Adrenal gland (tissue), 12 donors: ENCODE measurements around the gene C10orf143. TPM values are rescaled to one million over a fixed set of nuclear protein-coding genes. Genes with fewer than 3 reads are reported as not detected.

Experiments
- DNase-seq, 7 donors: peaks; one replicate each; pipeline ENCODE4 v3.0.0-alpha.2; 2019 to 2020
- H3K27ac ChIP-seq, 5 donors: fragments of 200-600 bp; sonication (generic) in 4 of 5; 1 replicate in 3 of 5; 2 replicates in 2 of 5; pipeline versions ENCODE4 v1.5.1 to v1.8.0; 2016 to 2020; ENCODE audit warnings: mild to moderate bottlenecking in 1 of 5
- H3K27me3 ChIP-seq: fragments of 200-600 bp; 2 replicates; pipeline ENCODE4 v1.8.0; 2021
- H3K36me3 ChIP-seq, 2 donors: fragments of 200-600 bp; replicated peaks in 1 of 2; 1 replicate in 1 of 2; 2 replicates in 1 of 2; pipeline versions ENCODE4 v1.5.1 to v1.8.0; 2018 to 2022
- H3K4me1 ChIP-seq, 2 donors: fragments of 200-600 bp; replicated peaks in 1 of 2; 1 replicate in 1 of 2; 2 replicates in 1 of 2; pipeline versions ENCODE4 v1.5.1 to v1.8.0; 2018 to 2021
- H3K4me3 ChIP-seq, 4 donors: fragments of 200-600 bp; sonication (generic) in 3 of 4; one replicate each; pipeline ENCODE4 v1.5.1; 2016 to 2018
- H3K9me3 ChIP-seq, 3 donors: fragments of 200-600 bp; sonication (generic) in 1 of 3; replicated peaks in 1 of 3; 1 replicate in 2 of 3; 2 replicates in 1 of 3; pipeline versions ENCODE4 v1.5.1 to v1.8.0; 2016 to 2021
- CTCF ChIP-seq, 6 experiments: fragments of 450-650 bp in 4 of 6; fragments of 200-600 bp in 2 of 6; sonication (generic) in 1 of 6; IDR thresholded peaks; 1 replicate in 5 of 6; 2 replicates in 1 of 6; pipeline versions ENCODE4 v1.5.1 to v1.8.0; 2016 to 2021; ENCODE audit warnings: antibody characterized with exemption in 6 of 6, mild to moderate bottlenecking in 2 of 6, moderate library complexity in 1 of 6
- POLR2A ChIP-seq, 2 donors: fragments of 450-650 bp; IDR thresholded peaks; one replicate each; pipeline ENCODE4 v1.6.1; 2017; ENCODE audit warnings: antibody characterized with exemption in 2 of 2, mild to moderate bottlenecking in 2 of 2, moderate library complexity in 1 of 2
- WGBS, 4 donors: extraction: QIAGEN DNeasy Blood & Tissue Kit in 2 of 4; methylation state at CpG; one replicate each; pipeline versions ENCODE4 v1.1.5 to v1.1.7; 2013 to 2017; 5-methylcytosine and 5-hydroxymethylcytosine counted together
- intact Hi-C, 2 donors: fragments of 100-400 bp; cut with DNase I; formaldehyde crosslinking; loops; one replicate each; pipeline versions ENCODE4 v1.14.1 to v1.15.0; 2022 to 2023
- polyA plus RNA-seq, 3 donors: library from polyadenylated mRNA; stranded (reverse); fragments of 200-250 nt in 2 of 3; fragments of 350-450 nt in 1 of 3; fragmentation: Illumina TruSeq in 1 of 3; extraction: RNeasy Lipid Tissue Mini Kit (QIAGEN cat#74804) in 1 of 3; gene quantifications; one replicate each; pipeline ENCODE4 v1.2.3, GENCODE V29; 2013 to 2014
- total RNA-seq, 9 donors: library from RNA; depleted of rRNA in 4 of 9; stranded (reverse); fragments of >200 nt in 4 of 9; fragments of 120-200 nt in 1 of 9; fragmentation: NEBNext Ultra II Directional in 1 of 9; extraction: Animal tissue kit (Norgen Biotek cat#: 25700) in 1 of 9; gene quantifications; one replicate each; pipeline versions ENCODE4 v1.1.0 to v1.2.4, GENCODE V29; 2013 to 2023
- donor health status: healthy with polysubstance abuse.
- donor health status: Bipolar disorder and iron deficiency.
- donor health status: DM: yes; HTN: yes; CAD: no.
- donor health status: DM: no; HTN: no; CAD: no.
- donor health status: DM: no; HTN: no; CAD: no.
- donor health status: DM: yes; HTN: yes; CAD: no.

Gene C10orf143
- total and polyA plus RNA-seq, 12 donors = 0.85 to 19.3 (median 5.2) TPM

- no peak overlapping the region for H3K4me3 ChIP-seq
- intact Hi-C loops = no loop called here
- no peak for DNase-seq
- H3K36me3 ChIP-seq = no peaks in the 10 kb centered on the region
- no peaks in the 10 kb centered on the region for H3K9me3 ChIP-seq
- no peaks in the 10 kb centered on the region for H3K4me1 ChIP-seq
- no peak overlapping the region for H3K27ac ChIP-seq
- WGBS, 4 donors = 82 to 88% (median 85%) methylated on average over 10 to 11 of the region's 11 CpGs
- H3K27me3 ChIP-seq = peaks cover 7% of the 10 kb centered on the region
- TF ChIP-seq CTCF (IDR thresholded peaks at IDR 0.05) (no peak), POLR2A (IDR thresholded peaks at IDR 0.05) (no peak)
Observed at GRCh38 chr10:130040351-130040750, 70.3 kb downstream of the C10orf143 start.

GRCh38 chr10:130039141-130039540, 71.5 kb downstream of the C10orf143 start:
- Histone ChIP-seq H3K4me3 (no peak overlapping the region), H3K4me1 (no peaks in the 10 kb centered on the region), H3K27me3 (peaks cover 7% of the 10 kb centered on the region), H3K27ac (no peak overlapping the region), H3K36me3 (no peaks in the 10 kb centered on the region), H3K9me3 (no peaks in the 10 kb centered on the region)
- TF ChIP-seq CTCF (IDR thresholded peaks at IDR 0.05) (no peak), POLR2A (IDR thresholded peaks at IDR 0.05) (no peak)
- intact Hi-C loops = no loop called here
- WGBS, 4 donors = 67 to 74% (median 71%) methylated on average over 8 to 9 of the region's 9 CpGs
- DNase-seq = no peak

- Histone ChIP-seq H3K9me3 (no peaks in the 10 kb centered on the region), H3K27ac (no peak overlapping the region), H3K27me3 (peaks cover 7% of the 10 kb centered on the region), H3K4me3 (no peak overlapping the region), H3K36me3 (no peaks in the 10 kb centered on the region), H3K4me1 (no peaks in the 10 kb centered on the region)
- 77 to 88% (median 84%) methylated on average over 6 to 8 of the region's 8 CpGs for WGBS, 4 donors
- TF ChIP-seq POLR2A (IDR thresholded peaks at IDR 0.05) = no peak
- TF ChIP-seq CTCF (IDR thresholded peaks at IDR 0.05) = no peak
- intact Hi-C loops = no loop called here
- DNase-seq = no peak
Observed at GRCh38 chr10:130038611-130039109, 72.0 kb downstream of the C10orf143 start.

- TF ChIP-seq CTCF (IDR thresholded peaks at IDR 0.05) (no peak), POLR2A (IDR thresholded peaks at IDR 0.05) (no peak)
- Histone ChIP-seq H3K4me3 (no peak overlapping the region), H3K9me3 (no peaks in the 10 kb centered on the region), H3K27ac (no peak overlapping the region), H3K36me3 (no peaks in the 10 kb centered on the region), H3K4me1 (no peaks in the 10 kb centered on the region), H3K27me3 (peaks cover 7% of the 10 kb centered on the region)
- intact Hi-C loops = no loop called here
- DNase-seq = no peak
- WGBS, 4 donors = 82 to 89% (median 84%) methylated on average over 7 to 8 of the region's 8 CpGs
Observed at GRCh38 chr10:130038019-130038555, 72.5 kb downstream of the C10orf143 start.
